GM19438 (cell line): ENCODE measurements around the gene SMOC1.

Source experiments
- ATAC-seq: cut with Tn5 transposase; IDR thresholded peaks from one replicate; pipeline ENCODE4 v1.9.1; 2021; ENCODE audit warnings: low read depth; ENCODE audit not compliant: unreplicated experiment

Gene SMOC1

DNA sequence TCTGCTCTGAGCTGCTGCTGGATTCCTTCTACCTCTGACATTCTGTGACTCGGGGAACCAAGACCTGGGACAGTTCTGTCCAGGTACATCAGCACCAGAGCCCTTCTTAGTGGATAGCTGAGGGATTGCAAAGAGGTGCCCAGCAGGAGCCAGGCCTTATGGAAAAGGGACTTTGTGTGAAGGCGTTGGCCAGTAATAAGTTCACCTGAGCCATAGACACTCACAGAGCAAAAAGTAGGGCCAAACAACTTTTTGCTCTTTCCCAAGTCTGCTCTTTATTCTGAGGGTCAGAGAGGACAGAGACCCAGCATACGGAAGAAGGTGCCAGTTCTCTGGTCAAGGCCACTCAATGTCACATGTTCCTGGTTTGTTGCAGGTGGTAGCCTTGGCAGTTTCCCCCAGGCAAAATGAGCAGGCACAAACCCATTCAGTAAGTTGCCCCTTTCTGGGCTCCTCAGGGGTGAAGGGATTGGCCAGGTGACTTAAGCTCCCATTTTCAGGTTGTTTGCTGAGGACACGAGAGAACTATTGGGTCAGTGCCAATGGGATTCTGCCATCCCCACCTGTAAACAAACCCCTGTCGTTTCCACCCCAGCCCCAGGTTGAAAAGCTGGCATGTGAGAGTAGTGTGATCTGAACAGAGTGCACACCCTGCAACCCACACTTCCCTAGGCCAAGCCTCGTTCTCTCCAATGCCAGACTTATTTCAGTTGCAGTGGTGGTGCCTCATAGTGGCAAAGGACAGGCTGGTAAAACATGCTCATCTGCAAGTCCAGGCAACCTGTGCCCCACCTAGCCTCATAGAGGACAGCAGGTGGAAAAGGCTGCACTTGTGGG lies 150.3 kb downstream of the SMOC1 start:
- ATAC-seq: no peak

DNA sequence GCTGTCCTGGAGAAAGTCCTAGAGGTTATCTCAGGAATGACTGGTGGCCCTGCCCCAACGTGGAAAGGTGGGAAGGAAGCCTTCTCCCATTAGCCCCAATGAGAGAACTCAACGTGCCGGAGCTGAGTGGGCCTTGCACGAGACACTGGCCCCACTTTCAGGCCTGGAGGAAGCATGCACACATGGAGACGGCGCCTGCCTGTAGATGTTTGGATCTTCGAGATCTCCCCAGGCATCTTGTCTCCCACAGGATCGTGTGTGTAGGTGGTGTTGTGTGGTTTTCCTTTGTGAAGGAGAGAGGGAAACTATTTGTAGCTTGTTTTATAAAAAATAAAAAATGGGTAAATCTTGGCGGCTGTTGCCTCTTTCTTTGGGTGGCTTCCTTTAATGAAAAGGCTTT lies 152.8 kb downstream of the SMOC1 start:
- ATAC-seq: no peak

DNA sequence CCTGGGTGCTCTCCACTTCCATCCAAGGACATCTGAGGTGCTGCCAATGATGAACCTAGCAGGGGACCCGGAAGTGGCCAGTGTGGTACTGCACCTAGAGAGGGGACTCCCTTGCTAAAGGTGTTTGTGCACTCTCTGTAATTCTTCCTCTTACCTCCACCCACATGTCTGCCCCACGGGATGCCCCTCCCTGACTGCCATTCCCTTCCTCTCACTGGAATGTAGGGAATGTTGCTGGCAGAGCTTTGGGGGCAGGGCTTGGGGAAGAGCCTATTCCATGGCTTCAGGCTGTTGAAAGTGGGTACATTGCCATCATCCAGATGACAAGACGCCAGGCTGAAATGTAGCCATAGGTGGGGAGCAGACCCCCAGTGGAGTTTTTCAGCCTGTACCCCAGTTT lies 153.2 kb downstream of the SMOC1 start:
- ATAC-seq: no peak

DNA sequence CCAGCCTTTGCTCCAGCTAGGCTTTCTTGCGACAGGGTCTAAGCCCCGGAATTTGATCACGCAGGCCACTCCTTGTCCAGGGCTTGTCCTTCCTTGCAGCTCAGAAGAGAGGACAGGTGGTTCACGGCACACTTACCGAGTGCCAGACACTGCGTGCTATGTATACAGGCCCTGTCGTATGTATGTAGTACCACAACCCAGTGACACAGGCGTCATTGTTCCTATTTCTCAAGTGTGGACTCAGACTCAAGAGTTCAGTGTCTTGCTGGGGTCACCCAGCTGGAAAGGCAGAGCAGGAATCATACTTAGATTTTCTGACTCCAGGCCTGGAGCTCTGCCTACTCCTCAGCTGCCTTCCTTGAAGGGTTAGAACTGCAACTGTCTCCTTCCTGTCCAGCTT lies 153.9 kb downstream of the SMOC1 start:
- no peak for ATAC-seq

DNA sequence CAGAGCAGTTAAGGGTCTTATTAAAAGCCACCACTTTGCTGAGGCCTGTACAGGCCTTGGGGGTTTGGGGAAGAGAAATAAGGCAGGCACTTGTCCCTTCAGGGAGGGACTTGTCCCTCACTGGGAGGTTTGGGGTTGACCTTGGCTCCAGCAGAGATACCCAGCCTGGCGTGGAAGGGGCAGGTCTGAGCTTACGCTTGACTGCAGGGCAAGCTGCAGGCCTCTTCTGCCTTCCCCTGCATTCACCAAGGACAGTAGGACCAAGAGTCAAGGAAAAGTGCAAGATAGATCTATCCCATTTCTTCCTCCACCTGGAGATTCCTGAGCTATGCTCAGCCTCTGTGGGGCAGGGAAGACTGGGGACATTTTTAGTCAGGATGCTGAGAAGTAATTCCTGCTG lies 154.3 kb downstream of the SMOC1 start:
- no peak for ATAC-seq

DNA sequence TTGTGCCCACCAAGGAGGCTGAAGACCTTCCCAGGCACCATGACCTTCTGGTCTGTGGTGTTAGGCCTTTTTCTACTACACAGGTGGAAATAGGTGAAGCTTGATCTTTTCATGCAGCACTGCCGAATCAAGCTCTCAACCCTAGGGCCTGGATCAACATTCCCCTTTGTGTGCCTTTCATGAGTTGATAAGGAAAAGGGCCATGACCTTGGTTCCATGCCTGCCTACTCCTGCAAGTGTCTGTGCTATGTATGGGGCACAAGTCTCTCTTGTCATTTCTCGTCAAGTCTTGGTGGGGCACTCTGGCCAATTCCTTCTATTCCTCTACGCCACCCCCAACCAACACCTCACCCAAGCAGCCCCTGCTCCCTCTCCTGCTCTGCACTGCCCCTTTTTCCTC lies 155.0 kb downstream of the SMOC1 start:
- ATAC-seq: no peak

DNA sequence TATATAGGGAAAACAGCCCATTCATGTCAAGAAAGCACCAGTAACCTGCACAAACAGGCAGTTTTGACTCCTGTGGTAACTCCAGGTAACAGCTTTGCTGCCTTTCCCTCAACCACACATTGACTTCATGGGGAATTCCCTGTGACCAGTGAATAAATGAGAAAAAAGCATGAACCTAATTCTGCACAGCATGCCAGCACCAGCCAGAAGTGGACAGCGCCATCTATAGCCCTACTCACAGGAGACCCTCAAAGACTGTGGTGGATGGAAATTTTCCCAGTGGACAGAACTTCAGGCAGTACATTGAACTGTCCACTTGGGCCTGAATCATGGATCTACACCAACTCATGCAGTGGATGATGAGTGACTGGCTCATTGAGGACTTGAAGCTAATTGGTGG lies 157.4 kb downstream of the SMOC1 start:
- ATAC-seq: no peak

DNA sequence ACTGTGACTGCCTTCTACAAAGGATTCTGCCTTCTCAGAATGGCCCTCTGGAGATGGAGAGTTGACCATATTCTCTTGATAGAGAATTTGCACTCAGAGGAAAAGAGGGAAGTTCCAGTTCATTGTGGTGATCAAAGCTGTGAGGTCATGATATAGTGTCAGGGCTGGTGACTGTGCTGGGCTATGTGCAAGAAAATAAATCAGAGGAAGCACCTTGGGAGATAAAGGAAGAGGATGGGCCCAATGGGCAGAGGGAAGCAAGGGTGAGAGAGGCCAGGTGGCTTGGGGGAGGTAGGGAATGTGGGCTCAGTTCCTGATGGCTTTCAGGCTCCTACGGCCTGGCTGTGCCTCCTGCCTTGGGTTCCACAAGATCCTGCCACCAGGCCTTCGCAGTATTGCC lies 163.8 kb downstream of the SMOC1 start:
- ATAC-seq: no peak

DNA sequence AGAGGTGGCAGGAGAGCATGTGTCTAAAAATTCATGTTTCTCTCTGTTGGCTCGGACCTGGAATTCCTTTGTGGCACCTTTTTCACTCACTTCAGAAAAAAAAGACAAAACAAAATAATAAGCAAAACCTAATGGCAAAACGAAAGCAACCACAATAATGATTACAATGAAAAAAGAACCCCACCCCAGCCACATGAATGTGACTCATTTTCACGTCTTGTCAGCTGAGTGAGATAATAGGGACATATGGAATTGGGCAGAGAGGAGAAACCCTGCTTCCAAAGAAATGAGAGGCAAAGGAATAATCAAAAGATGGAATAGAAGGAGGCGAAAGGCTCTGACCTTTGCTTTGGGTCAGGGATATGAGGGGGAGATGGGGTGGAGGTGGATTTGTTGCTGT lies 166.1 kb downstream of the SMOC1 start:
- ATAC-seq: no peak

DNA sequence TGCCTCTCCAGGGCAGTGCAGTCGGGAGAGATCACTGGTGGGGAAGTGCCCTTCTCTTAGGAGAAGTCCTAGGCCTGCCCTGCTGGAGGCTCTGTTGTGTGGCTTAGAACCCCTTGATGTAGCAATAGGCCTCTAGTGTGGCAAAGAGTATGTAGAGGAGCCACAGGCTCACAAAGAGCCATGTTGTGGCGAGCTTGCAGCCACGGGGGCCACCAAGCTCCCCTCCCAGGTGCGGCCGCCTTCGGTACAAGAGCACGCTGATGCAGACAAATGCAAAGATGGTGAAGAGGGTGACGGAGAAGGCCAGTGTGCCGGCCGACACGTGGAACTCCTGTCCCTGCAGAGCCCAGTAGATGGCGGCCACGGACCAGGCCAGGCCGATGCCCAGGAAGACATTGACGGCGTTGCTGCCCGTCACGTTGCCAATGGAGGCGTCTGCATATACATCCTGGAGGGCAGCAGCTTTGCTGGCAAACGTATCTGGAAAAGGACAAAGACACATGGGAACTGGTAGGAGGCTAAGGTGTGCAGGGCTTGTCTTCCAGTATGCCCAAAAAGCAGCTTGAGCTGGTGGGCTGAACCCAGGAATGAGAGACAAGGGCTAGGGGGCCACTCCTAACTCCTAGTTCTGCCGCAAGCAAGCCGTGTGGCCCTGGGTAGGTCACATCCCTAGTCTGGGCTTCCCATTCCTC lies 166.8 kb downstream of the SMOC1 start:
- no peak for ATAC-seq

DNA sequence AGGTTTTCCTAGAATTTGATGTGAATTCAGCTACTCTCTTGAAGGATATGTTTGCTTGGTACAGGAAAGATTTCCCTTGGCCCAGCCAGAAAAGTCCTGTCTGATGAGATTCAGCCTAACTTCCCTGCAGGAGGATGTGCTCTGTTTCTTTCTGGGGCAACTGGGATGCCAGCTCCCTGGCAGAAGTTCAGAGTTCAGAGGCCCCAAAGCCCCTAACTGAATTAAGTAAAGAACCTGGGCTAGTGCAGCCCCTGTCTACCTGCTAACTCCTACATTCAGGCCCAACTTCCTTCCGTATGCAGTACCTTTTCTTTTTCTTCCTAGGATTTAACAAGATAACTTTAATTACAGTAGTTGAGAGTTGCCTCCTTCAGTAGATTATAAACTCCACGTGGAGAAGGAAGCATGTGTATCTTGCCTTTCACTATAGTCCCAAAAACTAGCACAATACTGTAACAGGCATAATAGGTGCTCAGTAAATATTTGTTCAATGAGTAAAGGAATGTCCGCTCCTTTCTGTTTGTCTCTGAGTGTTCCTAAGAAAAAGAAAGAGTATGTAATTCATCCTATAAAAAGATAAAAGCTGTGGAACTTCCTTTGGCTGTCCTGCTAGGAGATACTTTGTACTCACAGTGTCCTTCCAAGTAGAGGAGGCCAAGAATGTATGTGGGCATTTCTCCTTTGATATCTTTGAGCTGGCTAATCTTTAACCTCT lies 168.5 kb downstream of the SMOC1 start:
- no peak for ATAC-seq

DNA sequence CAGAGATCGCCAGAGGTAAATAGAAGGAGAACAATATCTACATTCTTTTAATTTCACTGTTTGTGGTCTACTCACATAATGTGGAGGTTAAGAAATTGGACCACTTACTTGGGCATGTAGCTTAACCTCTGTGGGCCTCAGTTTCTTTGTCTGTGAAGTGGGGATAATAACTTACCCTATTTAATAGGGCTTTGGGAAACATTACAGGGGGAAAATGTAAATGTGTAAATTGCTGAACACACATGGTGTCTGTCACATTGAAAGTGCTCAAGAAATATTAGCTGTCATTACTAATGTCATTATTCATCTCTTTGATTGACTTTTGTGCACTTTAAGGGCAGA lies 169.1 kb downstream of the SMOC1 start:
- no peak for ATAC-seq

DNA sequence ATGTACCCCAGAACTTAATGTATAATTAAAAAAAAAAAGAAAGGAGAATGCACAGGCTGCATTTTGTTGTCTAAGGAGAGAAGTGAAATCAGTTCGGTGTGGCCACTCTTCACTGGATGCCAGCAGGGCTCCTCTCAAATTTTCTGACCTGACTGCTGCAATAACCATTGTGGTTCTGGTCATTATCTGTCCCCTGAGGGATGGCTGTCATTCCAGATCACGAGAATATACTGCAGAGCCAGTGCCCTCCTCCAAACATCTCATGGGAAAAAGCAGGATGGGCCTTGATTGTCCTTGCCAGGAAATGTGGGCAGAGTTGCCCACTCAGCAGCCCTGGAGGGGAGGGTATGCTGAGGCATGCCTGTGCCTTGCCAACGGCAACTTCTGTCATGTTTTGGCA lies 170.4 kb downstream of the SMOC1 start:
- ATAC-seq: no peak

DNA sequence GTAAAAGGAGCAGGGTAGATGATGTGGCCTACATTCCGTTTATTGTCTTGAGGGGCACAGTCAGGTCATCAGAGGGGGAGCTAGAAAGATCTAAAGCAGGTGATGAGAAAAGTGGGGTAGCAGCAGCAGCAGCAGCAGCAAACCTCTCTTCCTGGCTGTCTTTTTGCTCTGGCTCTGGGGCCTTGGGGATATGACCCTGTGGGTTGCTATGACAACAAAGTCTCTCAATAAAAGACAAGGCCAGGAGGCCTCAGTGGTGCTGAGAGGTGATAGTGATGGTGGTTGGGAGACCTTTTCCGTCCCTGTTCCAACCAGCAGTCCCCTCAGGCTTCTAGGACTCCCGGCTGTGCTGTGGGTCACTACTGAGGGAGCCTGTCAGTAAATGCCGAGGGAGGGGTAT lies 170.9 kb downstream of the SMOC1 start:
- no peak for ATAC-seq

DNA sequence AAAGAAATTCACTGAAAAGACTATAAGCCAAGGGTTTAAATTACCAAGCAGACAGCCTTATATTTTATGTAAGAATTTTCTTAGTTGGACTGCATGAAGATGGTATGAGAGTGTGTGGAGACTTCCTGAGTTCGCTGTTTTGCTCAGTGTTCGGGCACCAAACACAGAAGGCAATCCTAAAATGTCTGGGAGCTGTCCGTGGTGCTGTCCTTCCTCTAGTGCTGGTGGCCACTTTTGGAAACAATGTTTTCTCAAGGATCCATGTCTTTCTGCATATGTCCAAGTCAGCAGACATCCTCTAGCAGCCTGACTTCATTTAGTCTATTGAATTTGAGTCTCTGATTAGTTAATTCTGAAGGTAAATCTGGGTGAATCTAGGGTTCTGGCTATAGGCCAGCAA lies 173.8 kb downstream of the SMOC1 start:
- ATAC-seq: no peak

DNA sequence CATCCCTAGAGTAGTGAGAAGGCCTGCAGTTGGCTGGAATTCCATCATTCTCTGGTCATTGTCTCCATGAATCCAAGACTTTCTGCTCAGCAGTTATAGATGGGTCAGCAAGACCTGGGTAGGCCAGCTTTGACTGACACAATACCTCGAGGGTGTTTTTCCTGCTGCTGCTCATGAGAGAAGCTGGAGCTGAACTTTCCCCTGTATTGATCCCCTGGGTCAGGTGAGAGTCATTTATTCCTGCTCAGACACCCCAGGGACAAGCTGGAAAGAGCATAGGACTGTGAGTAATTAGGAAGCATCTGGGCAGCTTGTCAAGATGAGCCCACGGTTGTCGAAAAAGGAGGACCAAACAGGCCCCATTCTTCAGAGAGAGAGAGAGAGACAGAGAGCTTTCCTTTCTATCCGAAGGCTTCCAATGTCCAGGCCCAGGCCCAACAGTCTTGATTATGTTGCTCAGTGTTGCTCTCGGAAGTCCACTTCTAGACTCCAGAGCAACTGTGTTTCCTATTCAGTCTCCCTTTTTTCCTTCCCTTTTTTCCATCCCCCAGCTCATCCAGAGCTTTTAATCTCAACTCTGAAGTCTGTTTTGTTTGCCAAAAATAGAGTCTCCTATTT lies 178.4 kb downstream of the SMOC1 start:
- ATAC-seq: no peak

DNA sequence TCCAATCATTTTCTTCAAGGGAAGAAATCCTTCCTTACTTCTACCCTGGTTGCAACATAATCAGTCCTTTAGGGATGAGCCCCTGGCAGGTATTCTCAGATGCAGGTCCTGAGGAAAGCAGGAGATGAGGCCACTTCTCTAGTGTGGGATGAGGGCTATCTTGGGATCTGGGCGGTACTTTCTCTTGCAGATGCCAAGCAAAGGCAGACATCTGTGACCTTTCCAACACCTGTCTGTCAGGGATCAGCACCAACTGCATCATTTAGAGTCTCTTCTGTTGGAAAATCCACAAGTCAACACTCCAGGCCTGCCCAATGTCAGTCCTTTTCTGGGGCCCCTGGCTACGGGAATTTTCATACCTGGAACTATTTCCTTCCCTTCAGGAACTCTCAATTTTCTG lies 180.3 kb downstream of the SMOC1 start:
- ATAC-seq: no peak

DNA sequence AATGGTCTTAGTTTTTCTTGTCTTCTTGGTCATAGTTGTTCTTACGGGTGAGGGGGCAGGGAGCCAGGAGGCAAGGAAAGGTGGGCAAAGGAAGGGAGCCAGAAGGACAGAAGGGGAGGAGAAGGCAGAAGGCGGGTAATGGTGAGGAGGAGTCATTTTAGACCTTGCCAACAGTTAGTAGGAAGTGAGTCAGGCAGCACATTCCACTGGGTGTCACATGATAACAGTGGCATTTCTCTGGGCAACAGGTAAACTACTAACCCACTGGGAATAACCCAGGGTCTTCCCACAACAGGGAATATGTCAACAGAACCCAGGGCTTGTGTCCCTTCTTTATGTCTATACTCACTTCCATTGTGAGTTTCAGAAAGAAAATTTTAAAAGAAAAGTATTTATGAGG lies 181.9 kb downstream of the SMOC1 start:
- ATAC-seq: no peak

DNA sequence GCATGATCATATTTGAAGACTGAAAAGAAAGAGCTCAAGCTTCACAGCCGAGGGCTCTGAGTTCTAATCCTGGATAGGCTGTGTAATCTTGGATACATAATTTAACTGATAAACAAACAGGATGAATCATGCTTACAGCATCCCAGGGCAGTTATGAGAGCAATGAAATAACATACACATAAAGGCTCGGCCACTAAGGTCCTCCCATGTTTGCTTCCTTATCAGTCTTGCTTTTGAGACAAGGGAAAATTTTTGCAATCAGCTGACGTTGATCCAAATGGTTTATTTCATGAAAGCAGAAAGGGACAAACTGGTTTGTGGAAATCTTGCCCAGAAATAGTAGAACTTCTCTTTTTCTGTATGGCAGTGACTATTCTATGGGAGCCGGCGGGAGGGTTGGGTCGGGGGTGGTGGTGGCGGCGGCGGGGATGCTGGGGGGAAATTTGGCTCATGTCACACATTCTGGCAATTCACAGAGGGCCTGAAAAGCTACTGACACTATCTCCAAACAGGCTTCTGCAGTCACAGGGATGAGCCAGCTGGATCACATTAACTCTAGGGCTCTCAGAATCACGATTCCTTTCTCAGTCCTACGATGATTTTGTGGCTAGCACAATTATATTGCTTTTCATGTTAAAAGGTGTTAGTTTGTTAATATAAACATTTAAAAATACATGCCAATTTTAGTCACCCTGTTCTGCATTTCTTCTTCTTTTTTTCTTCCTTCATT lies 185.1 kb downstream of the SMOC1 start:
- ATAC-seq: no peak

DNA sequence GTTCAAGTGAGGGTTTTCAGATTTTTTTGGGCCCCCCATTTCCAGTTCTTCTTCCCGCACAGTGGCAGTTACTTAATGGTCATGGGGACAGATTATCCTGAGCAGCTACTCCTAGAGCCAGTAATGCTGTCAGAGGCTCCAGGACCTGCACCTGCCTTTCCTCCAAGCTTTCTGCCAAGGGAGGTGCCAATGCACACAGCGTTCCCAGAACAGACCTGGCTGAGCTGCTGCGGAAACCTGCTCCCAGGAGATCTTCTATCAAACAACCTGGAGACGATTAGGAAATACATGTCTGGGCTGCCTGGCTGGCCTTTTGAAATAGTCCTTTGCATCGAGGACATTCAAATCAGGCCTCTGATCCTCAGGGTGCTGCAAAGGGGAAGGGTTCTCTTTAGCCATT lies 188.6 kb downstream of the SMOC1 start:
- ATAC-seq: no peak

DNA sequence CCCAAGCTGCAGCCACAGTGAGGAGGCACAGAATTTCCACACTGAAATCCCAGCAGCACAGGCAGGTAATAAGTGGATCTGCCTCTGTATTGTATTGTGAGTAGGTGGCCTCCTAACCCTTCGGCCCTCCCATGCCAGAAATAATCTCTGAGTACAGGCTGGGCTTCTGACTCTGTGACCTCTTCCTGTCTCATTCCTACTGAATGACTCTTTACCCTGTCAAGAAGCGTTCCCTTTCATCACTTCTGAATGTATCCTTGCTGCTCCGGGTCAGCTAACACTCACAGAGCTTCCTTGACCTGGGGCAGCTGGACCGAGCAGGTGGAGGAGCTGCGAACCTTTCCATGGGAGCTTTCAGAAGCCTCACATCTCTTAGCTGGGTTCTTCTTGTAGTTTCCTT lies 190.0 kb downstream of the SMOC1 start:
- no peak for ATAC-seq
